ENCODE results near the gene OBSCN. TPM values are rescaled to one million over a fixed set of nuclear protein-coding genes. Genes with fewer than 3 reads are reported as not detected.

The OBSCN gene
- total and polyA plus RNA-seq, 2 of the 4 experiments (the other 2 are of a cell fraction) = 4.1 to 9.5 TPM

DNA sequence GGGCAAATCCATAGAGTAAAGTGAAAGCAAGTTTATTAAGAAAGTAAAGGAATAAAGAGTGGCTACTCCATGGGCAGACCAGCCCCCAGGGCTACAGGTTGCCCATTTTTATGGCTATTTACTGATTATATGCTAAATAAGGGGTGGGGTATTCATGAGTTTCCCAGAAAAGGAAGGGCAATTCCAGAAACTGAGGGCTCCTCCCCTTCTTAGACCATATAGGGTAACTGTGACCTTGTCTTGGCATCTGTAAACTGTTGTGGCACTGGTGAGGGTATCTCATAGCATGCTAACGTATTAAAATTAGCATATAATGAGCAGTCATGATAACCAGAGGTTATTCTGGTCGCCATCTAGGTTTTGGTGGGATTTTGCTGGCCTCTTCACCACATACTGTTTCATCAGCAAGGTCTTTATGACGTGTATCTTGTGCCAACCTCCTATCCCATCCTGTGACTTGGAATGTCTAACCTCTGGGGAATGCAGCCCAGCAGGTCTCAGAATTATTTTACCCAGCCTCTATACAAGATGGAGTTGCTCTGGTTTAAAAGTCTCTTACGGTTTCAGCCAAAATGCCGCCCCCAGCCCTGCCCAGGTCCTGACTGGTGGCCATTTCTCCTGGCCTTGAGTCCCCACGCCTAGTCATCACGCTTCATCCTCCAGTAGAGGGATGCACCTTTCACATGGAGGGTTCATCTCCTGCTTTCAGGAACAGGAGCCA is 209.8 kb downstream of the OBSCN start:
- Histone ChIP-seq H2BK20ac (ENCODE audit: low read depth, low read length) (no peak overlapping the region), H3K27ac (ENCODE audit: insufficient read depth, low read length) (no peak overlapping the region), H2BK15ac (ENCODE audit: low read depth, low read length) (no peak overlapping the region), H2BK5ac (ENCODE audit: low read depth, low read length, poor library complexity, severe bottlenecking) (no peak overlapping the region), H4K5ac (ENCODE audit: low read depth, low read length) (no peak overlapping the region), H3K9ac (ENCODE audit: low read depth, low read length) (no peak overlapping the region), H2AK5ac (ENCODE audit: low read depth, low read length) (no peak overlapping the region), H4K91ac (ENCODE audit: insufficient read depth, low read depth, low read length) (no peak overlapping the region), H2AK9ac (replicated peaks; ENCODE audit: low read depth, low read length, poor library complexity) (no peak overlapping the region), H3K23ac (ENCODE audit: low read depth, low read length) (no peak overlapping the region), H3K18ac (ENCODE audit: low read depth, low read length) (no peak overlapping the region), H3K36me3 (ENCODE audit: control insufficient read depth, insufficient read depth, low read length) (peaks cover 4% of the 10 kb centered on the region; the same call in 1 of the 2 replicates), H3K4me1 (ENCODE audit: control insufficient read depth, insufficient read depth, low read length) (peaks cover 4% of the 10 kb centered on the region; the same call in 1 of the 2 replicates), H2BK120ac (ENCODE audit: low read depth, low read length) (no peak overlapping the region), H4K20me1 (ENCODE audit: insufficient read depth, low read length) (peaks cover 13% of the 10 kb centered on the region; the same call in 1 of the 2 replicates), H3K4me3 (ENCODE audit: insufficient read depth, low read depth, low read length) (no peak overlapping the region), H2AFZ (replicated peaks; ENCODE audit: low read length, poor library complexity) (no peak overlapping the region), H3K4me2 (ENCODE audit: low read depth, low read length) (no peak overlapping the region), H3K27me3 (ENCODE audit: control insufficient read depth, insufficient read depth, low read length) (no peaks in the 10 kb centered on the region; the same call in 1 of the 2 replicates), H3K9me1 (ENCODE audit: insufficient read depth, low read length) (peaks cover 7% of the 10 kb centered on the region; the same call in 1 of the 2 replicates), H4K8ac (ENCODE audit: low read depth in 2 of 2, low read length in 2 of 2) (no peak overlapping the region), H3K56ac (ENCODE audit: extremely low read depth, insufficient read depth, low read length) (no peak overlapping the region), H3K9me3 (ENCODE audit: control insufficient read depth, insufficient read depth, low read length) (no peaks in the 10 kb centered on the region), H3K14ac (replicated peaks; ENCODE audit: low read depth, low read length) (no peak overlapping the region), H3K4ac (ENCODE audit: low read depth, low read length) (no peak overlapping the region), H3K79me1 (ENCODE audit: low read depth in 1 of 2, low read length in 2 of 2) (peaks cover 10 to 12% of the 10 kb centered on the region in 2 experiments)
- BruUV-seq (replicated peaks) = no TSS peak
- intact Hi-C loops (cut with micrococcal nuclease) = no loop called here
- ATAC-seq (ENCODE audit: low read depth) (no peak), DNase-seq (no peak)
- 80% methylated on average over 2 of the region's 7 CpGs; no CpG with 5 or more reads in 1 of the 2 experiments for WGBS, 2 experiments (ENCODE audit: extremely low coverage in 2 of 2, insufficient read length in 1 of 2)
- TF ChIP-seq POLR2A (IDR thresholded peaks at IDR 0.05; ENCODE audit: low read depth, low read length) = no peak
- TF ChIP-seq BHLHE40 (IDR thresholded peaks at IDR 0.05; ENCODE audit: low read depth, low read length) = no peak
- TF ChIP-seq USF2 (IDR thresholded peaks at IDR 0.05; ENCODE audit: low read depth, low read length) = no peak
- no peak for TF ChIP-seq MAZ (IDR thresholded peaks at IDR 0.05; ENCODE audit: borderline replicate concordance, low read depth, low read length)
- TF ChIP-seq MXI1 (IDR thresholded peaks at IDR 0.05; ENCODE audit: borderline replicate concordance, low read depth, low read length) = no peak
- no peak for TF ChIP-seq RCOR1 (IDR thresholded peaks at IDR 0.05; ENCODE audit: insufficient replicate concordance, low read length)
- no peak for TF ChIP-seq RFX5 (IDR thresholded peaks at IDR 0.05; ENCODE audit: low read depth, low read length)
- no peak for TF ChIP-seq RAD21 (IDR thresholded peaks at IDR 0.05; ENCODE audit: low read length)
- TF ChIP-seq, protein P1, sequence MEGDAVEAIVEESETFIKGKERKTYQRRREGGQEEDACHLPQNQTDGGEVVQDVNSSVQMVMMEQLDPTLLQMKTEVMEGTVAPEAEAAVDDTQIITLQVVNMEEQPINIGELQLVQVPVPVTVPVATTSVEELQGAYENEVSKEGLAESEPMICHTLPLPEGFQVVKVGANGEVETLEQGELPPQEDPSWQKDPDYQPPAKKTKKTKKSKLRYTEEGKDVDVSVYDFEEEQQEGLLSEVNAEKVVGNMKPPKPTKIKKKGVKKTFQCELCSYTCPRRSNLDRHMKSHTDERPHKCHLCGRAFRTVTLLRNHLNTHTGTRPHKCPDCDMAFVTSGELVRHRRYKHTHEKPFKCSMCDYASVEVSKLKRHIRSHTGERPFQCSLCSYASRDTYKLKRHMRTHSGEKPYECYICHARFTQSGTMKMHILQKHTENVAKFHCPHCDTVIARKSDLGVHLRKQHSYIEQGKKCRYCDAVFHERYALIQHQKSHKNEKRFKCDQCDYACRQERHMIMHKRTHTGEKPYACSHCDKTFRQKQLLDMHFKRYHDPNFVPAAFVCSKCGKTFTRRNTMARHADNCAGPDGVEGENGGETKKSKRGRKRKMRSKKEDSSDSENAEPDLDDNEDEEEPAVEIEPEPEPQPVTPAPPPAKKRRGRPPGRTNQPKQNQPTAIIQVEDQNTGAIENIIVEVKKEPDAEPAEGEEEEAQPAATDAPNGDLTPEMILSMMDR (conservative IDR thresholded peaks at IDR 0.05; ENCODE audit: low read depth, low read length) = no peak
- no peak for TF ChIP-seq FOS (IDR thresholded peaks at IDR 0.05; ENCODE audit: low read depth, low read length)
- TF ChIP-seq, protein P2, sequence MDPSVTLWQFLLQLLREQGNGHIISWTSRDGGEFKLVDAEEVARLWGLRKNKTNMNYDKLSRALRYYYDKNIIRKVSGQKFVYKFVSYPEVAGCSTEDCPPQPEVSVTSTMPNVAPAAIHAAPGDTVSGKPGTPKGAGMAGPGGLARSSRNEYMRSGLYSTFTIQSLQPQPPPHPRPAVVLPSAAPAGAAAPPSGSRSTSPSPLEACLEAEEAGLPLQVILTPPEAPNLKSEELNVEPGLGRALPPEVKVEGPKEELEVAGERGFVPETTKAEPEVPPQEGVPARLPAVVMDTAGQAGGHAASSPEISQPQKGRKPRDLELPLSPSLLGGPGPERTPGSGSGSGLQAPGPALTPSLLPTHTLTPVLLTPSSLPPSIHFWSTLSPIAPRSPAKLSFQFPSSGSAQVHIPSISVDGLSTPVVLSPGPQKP (IDR thresholded peaks at IDR 0.05; ENCODE audit: borderline replicate concordance, low read depth, low read length) = no peak
- in situ Hi-C loops (cut with MboI; ENCODE audit: low sequenced_read_pairs) = no loop called here
- POLR2A ChIA-PET (ENCODE audit: unreplicated experiment) = no interaction called here
- dilution Hi-C loops (cut with HindIII; ENCODE audit: low sequenced_read_pairs, unreplicated experiment) = no loop called here
- CTCF ChIA-PET = no interaction called here
